Left lung (tissue), 10 donors: ENCODE data around the gene AMELX. TPM values are rescaled to one million over a fixed set of nuclear protein-coding genes. Genes with fewer than 3 reads are reported as not detected.

Experiments used
- ATAC-seq: fragments of 200-7000 bp; cut with Tn5 transposase; one replicate; pipeline ENCODE4 v1.9.1; 2020; ENCODE audit warnings: moderate library complexity
- DNase-seq, 4 donors: peaks; one replicate each; pipeline ENCODE4 v3.0.0-alpha.2; 2013 to 2020
- H3K27ac ChIP-seq, 2 donors: fragments of 200-600 bp; sonication (generic) in 1 of 2; one replicate each; pipeline versions ENCODE4 v1.5.0 to v1.8.0; 2020 to 2021
- H3K27me3 ChIP-seq, 2 donors: fragments of 200-600 bp; sonication (generic) in 1 of 2; one replicate each; pipeline versions ENCODE4 v1.5.0 to v1.8.0; 2020 to 2021
- H3K36me3 ChIP-seq, 2 donors: fragments of 200-600 bp; sonication (generic) in 1 of 2; one replicate each; pipeline versions ENCODE4 v1.5.0 to v1.8.0; 2020 to 2021
- H3K4me1 ChIP-seq, 2 donors: fragments of 200-600 bp; one replicate each; pipeline ENCODE4 v1.8.0; 2021
- H3K4me3 ChIP-seq, 2 donors: fragments of 200-600 bp; sonication (generic) in 1 of 2; one replicate each; pipeline versions ENCODE4 v1.5.0 to v1.8.0; 2020 to 2021; ENCODE audit warnings: mild to moderate bottlenecking in 1 of 2
- H3K9me3 ChIP-seq, 2 donors: fragments of 200-600 bp; sonication (generic) in 1 of 2; one replicate each; pipeline versions ENCODE4 v1.5.0 to v1.8.0; 2020 to 2021
- CTCF ChIP-seq, 2 donors: fragments of 200-600 bp; sonication (generic) in 1 of 2; IDR thresholded peaks; one replicate each; pipeline versions ENCODE4 v1.5.0 to v1.8.0; 2021; ENCODE audit warnings: antibody characterized with exemption in 2 of 2
- intact Hi-C, 2 donors: fragments of 100-400 bp; cut with DNase I; formaldehyde crosslinking; loops; one replicate each; pipeline versions ENCODE4 v1.11.2 to v1.14.2; 2022
- microRNA-seq, 2 donors: library from miRNA; unstranded; fragments of <30 nt; microRNA quantifications; one replicate each; pipeline ENCODE4, GENCODE V29; 2019
- polyA plus RNA-seq, 6 donors: library from polyadenylated mRNA; unstranded; fragments of 120-200 nt; gene quantifications; one replicate each; pipeline ENCODE4 v1.2.1, GENCODE V29; 2013; ENCODE audit not compliant: insufficient read length in 6 of 6
- total RNA-seq, 2 donors: library from RNA; stranded (reverse); fragmentation: NEBNext Ultra II Directional; extraction: Animal tissue kit (Norgen Biotek cat#: 25700); gene quantifications; one replicate each; pipeline ENCODE4 v1.2.1, GENCODE V29; 2021
- donor health status: DM: no; HTN: yes; CAD: no.
- donor health status: DM: no; HTN: no; CAD: no.

AMELX gene
- total and polyA plus RNA-seq, 8 donors: 0.20 to 0.25 (median 0.22) TPM; not detected in 4

DNA sequence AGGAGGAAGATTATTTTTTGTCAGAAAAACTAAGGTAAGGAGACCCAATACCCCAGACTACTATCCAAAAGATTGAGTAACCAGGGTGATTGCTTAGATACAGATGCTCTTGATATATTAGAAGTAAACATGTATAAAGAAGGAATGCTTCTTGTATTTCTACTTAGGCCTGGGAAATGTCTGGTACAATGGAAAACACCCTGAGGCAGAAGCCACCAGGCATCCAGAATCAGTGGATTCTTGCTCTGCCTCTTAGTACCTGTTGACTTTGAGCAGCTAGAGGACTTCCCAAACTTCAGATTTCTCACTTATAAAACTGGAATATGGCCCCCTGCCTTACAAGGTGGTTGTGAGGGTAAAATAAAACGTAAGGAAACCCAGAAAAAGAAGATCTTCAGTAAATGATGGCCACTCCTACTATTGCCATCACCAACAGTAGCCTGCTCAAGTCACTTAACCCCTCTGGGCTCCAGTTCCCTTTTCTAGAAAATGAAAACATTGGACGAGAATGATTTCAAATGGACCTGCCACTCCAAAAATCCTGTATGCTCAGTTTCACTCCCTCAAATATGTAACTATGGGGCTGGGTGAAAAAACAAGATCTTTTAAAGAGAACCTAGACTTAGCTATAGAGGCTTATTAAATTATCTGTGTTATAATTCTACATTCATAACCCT, 56.6 kb downstream of the AMELX start:
- Histone ChIP-seq H3K27ac (peak overlapping the region; percentile 8 to 39), H3K4me3 (no peak overlapping the region), H3K36me3 (no peaks in the 10 kb centered on the region), H3K9me3 (no peaks in the 10 kb centered on the region), H3K27me3 (no peaks in the 10 kb centered on the region), H3K4me1 (no peaks in the 10 kb centered on the region)
- intact Hi-C loops: no loop called here
- TF ChIP-seq CTCF (IDR thresholded peaks at IDR 0.05): no peak
- DNase-seq: no peak
- ATAC-seq: no peak

Small RNA genes lying within 50 kb of the gene (microRNA-seq; reads per million reads assigned to microRNA genes)
- gene MIR548AX: 1.3 to 1.8 reads per million in 2 donors

Other genes starting within 250 kb of the AMELX start
- gene HCCS, start 182.1 kb upstream of the AMELX start, total RNA-seq: 10 to 100 TPM; 18.9 to 20.8 TPM
- 10 to 100 TPM; 14.9 to 19.0 (median 16.5) TPM for gene HCCS, start 182.1 kb upstream of the AMELX start, polyA plus RNA-seq